Loucy (cell line): ENCODE measurements around the gene EP300.

Experiments
- H2AFZ ChIP-seq: fragments of 200-600 bp; sonication (generic); 2 replicates; pipeline ENCODE4 v1.6.0; 2016; ENCODE audit warnings: antibody characterized with exemption, mild to moderate bottlenecking, low read length, moderate library complexity
- H3F3A ChIP-seq: fragments of 200-600 bp; 2 replicates; pipeline ENCODE4 v1.6.0; 2016; ENCODE audit warnings: antibody characterized with exemption, low read depth, mild to moderate bottlenecking
- H3K27me3 ChIP-seq: fragments of 200-600 bp; sonication (generic); 2 replicates; pipeline ENCODE4 v1.6.1; 2014; ENCODE audit warnings: low read length, mild to moderate bottlenecking; ENCODE audit not compliant: insufficient read depth, poor library complexity, severe bottlenecking
- H3K36me3 ChIP-seq: fragments of 200-600 bp; sonication (generic); 2 replicates; pipeline ENCODE4 v1.6.1; 2016; ENCODE audit warnings: low read length; ENCODE audit not compliant: insufficient read depth
- H3K4me1 ChIP-seq: fragments of 200-600 bp; sonication (generic); 2 replicates; pipeline ENCODE4 v1.5.1; 2014; ENCODE audit warnings: low read length, mild to moderate bottlenecking; ENCODE audit not compliant: insufficient read depth, poor library complexity, severe bottlenecking
- H3K4me2 ChIP-seq: fragments of 200-600 bp; sonication (generic); 2 replicates; pipeline ENCODE4 v1.6.0; 2014; ENCODE audit warnings: antibody characterized with exemption, low read length, low read depth, mild to moderate bottlenecking; ENCODE audit not compliant: poor library complexity, severe bottlenecking
- H3K4me3 ChIP-seq: fragments of 200-600 bp; sonication (generic); 2 replicates; pipeline ENCODE4 v1.5.1; 2014; ENCODE audit warnings: low read length, mild to moderate bottlenecking, mixed read lengths; ENCODE audit not compliant: poor library complexity, severe bottlenecking
- H3K79me2 ChIP-seq: fragments of 200-600 bp; sonication (generic); 2 replicates; pipeline ENCODE4 v1.6.1; 2014; ENCODE audit warnings: low read length; ENCODE audit not compliant: insufficient read depth
- H3K9ac ChIP-seq: fragments of 200-600 bp; sonication (generic); 2 replicates; pipeline ENCODE4 v1.6.0; 2014; ENCODE audit warnings: mild to moderate bottlenecking, low read depth, low read length, moderate library complexity; ENCODE audit not compliant: poor library complexity, severe bottlenecking
- H3K9me2 ChIP-seq: fragments of 200-600 bp; sonication (generic); replicated peaks from 2 replicates; pipeline ENCODE4 v1.6.1; 2016; ENCODE audit warnings: low read depth, low read length, mixed read lengths
- H3K9me3 ChIP-seq: fragments of 200-600 bp; sonication (generic); 2 replicates; pipeline ENCODE4 v1.6.1; 2014; ENCODE audit warnings: mild to moderate bottlenecking, antibody characterized with exemption, low read length, low read depth; ENCODE audit not compliant: insufficient read depth
- H4K20me1 ChIP-seq: fragments of 200-600 bp; sonication (generic); 2 replicates; pipeline ENCODE4 v1.6.0; 2014; ENCODE audit warnings: antibody characterized with exemption, low read length, mild to moderate bottlenecking; ENCODE audit not compliant: insufficient read depth, poor library complexity, severe bottlenecking
- EZH2phosphoT487 ChIP-seq: fragments of 200-600 bp; IDR thresholded peaks from 2 replicates; pipeline ENCODE4 v1.6.1; 2018; ENCODE audit warnings: antibody characterized with exemption, mild to moderate bottlenecking, moderate library complexity, borderline replicate concordance
- TF ChIP-seq, protein P1 (sequence below): fragments of 200-600 bp; sonication (generic); conservative IDR thresholded peaks from 2 replicates; pipeline ENCODE4 v1.5.1; 2014; ENCODE audit warnings: mild to moderate bottlenecking, antibody characterized with exemption, low read length

The EP300 gene

DNA sequence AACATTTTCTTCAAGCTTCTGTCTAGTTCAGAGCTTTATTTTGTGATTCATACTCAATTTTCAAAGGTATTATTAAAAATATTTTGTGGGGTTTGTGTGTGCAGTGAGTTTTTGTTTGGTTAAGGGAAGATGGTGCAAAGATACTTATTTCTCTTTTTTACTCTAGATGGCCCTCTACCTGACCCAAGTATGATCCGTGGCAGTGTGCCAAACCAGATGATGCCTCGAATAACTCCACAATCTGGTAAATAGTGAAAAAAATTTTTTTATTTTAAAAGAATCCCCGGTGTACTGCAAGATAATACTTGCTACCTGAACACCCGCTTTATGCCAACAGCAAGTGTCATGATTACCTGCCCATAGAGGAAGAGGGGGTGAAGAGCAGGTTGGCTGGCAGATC lies 54.2 kb downstream of the EP300 start:
- H3K36me3 ChIP-seq, result peaks cover 92% of the 10 kb centered on the region
- H4K20me1 ChIP-seq, result peaks cover 9% of the 10 kb centered on the region
- no peak overlapping the region for H3K9ac ChIP-seq
- H3K4me3 ChIP-seq, result no peak overlapping the region
- no peaks in the 10 kb centered on the region for H3K27me3 ChIP-seq
- no peaks in the 10 kb centered on the region for H3K9me2 ChIP-seq
- H3K4me2 ChIP-seq, result no peak overlapping the region
- no peak overlapping the region for H2AFZ ChIP-seq
- H3F3A ChIP-seq, result no peaks in the 10 kb centered on the region
- TF ChIP-seq, protein P1, sequence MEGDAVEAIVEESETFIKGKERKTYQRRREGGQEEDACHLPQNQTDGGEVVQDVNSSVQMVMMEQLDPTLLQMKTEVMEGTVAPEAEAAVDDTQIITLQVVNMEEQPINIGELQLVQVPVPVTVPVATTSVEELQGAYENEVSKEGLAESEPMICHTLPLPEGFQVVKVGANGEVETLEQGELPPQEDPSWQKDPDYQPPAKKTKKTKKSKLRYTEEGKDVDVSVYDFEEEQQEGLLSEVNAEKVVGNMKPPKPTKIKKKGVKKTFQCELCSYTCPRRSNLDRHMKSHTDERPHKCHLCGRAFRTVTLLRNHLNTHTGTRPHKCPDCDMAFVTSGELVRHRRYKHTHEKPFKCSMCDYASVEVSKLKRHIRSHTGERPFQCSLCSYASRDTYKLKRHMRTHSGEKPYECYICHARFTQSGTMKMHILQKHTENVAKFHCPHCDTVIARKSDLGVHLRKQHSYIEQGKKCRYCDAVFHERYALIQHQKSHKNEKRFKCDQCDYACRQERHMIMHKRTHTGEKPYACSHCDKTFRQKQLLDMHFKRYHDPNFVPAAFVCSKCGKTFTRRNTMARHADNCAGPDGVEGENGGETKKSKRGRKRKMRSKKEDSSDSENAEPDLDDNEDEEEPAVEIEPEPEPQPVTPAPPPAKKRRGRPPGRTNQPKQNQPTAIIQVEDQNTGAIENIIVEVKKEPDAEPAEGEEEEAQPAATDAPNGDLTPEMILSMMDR, result no peak
- no peak for TF ChIP-seq EZH2phosphoT487
- no peaks in the 10 kb centered on the region for H3K9me3 ChIP-seq
- H3K4me1 ChIP-seq, result no peaks in the 10 kb centered on the region
- no peaks in the 10 kb centered on the region for H3K79me2 ChIP-seq

DNA sequence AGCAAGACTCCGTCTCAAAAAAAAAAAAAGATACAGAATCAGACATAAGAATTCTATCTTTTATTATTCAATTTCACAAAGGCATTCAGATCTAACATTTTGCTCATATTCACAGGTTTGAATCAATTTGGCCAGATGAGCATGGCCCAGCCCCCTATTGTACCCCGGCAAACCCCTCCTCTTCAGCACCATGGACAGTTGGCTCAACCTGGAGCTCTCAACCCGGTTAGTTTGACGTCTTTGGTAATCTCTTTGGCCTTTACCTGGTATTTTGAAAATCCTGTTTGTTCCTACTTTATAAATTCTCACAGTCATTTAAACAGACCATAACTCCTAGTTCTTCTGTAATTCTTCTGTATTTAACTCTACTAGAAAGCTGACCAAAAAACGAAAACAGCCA lies 55.3 kb downstream of the EP300 start:
- no peak overlapping the region for H3K4me3 ChIP-seq
- peaks cover 9% of the 10 kb centered on the region for H4K20me1 ChIP-seq
- H3K79me2 ChIP-seq, result no peaks in the 10 kb centered on the region
- no peaks in the 10 kb centered on the region for H3K9me2 ChIP-seq
- no peak overlapping the region for H3K9ac ChIP-seq
- H3K9me3 ChIP-seq, result no peaks in the 10 kb centered on the region
- H3K36me3 ChIP-seq, result peaks cover 92% of the 10 kb centered on the region
- TF ChIP-seq EZH2phosphoT487, result no peak
- TF ChIP-seq, protein P1, result no peak
- no peak overlapping the region for H2AFZ ChIP-seq
- no peak overlapping the region for H3K4me2 ChIP-seq
- H3K27me3 ChIP-seq, result no peaks in the 10 kb centered on the region
- no peaks in the 10 kb centered on the region for H3F3A ChIP-seq
- H3K4me1 ChIP-seq, result no peaks in the 10 kb centered on the region

DNA sequence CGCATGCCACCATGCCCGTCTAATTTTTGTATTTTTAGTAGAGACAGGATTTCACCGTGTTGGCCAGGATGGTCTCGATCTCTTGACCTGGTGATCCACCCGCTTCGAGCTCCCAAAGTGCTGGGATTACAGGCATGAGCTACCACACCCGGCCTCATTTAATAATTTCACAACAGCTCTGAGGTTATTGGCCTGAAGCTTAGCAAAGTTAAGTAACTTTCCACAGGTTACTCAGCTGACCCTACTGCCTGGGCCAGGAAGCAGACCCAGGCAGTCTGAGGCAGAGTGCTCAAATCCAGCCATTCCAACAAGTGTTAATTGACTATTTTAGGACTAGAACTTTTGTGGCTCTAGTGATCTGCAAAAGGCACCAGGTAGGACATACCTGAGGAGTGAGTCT lies 60.5 kb downstream of the EP300 start:
- Histone ChIP-seq H3K9me2 (no peaks in the 10 kb centered on the region), H3K9me3 (no peaks in the 10 kb centered on the region), H3K4me1 (no peaks in the 10 kb centered on the region), H3K9ac (no peak overlapping the region), H3K4me2 (no peak overlapping the region), H2AFZ (no peak overlapping the region), H3F3A (no peaks in the 10 kb centered on the region), H3K4me3 (no peak overlapping the region), H3K79me2 (no peaks in the 10 kb centered on the region), H4K20me1 (peaks cover 12% of the 10 kb centered on the region), H3K36me3 (peaks cover 100% of the 10 kb centered on the region), H3K27me3 (no peaks in the 10 kb centered on the region)
- TF ChIP-seq, protein P1, result no peak
- TF ChIP-seq EZH2phosphoT487, result no peak
